Subcutaneous adipose tissue (tissue), 4 donors: ENCODE measurements around the gene NUP50. TPM values are rescaled to one million over a fixed set of nuclear protein-coding genes. Genes with fewer than 3 reads are reported as not detected.

Experiments
- total RNA-seq, 4 donors: library from RNA; depleted of rRNA; stranded (reverse); fragments of >200 nt; gene quantifications; one replicate each; pipeline ENCODE4 v1.1.0, GENCODE V29; 2016
- TF ChIP-seq, protein P1 (sequence below): fragments of 450-650 bp; IDR thresholded peaks from one replicate; pipeline ENCODE4 v1.5.1; 2016; ENCODE audit warnings: low read depth, mild to moderate bottlenecking, control low read depth, antibody characterized with exemption, moderate library complexity

The NUP50 gene, protein sequence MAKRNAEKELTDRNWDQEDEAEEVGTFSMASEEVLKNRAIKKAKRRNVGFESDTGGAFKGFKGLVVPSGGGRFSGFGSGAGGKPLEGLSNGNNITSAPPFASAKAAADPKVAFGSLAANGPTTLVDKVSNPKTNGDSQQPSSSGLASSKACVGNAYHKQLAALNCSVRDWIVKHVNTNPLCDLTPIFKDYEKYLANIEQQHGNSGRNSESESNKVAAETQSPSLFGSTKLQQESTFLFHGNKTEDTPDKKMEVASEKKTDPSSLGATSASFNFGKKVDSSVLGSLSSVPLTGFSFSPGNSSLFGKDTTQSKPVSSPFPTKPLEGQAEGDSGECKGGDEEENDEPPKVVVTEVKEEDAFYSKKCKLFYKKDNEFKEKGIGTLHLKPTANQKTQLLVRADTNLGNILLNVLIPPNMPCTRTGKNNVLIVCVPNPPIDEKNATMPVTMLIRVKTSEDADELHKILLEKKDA
- 10 to 100 TPM; 39.6 to 58.0 (median 50.2) TPM for total RNA-seq

- TF ChIP-seq, protein P1, sequence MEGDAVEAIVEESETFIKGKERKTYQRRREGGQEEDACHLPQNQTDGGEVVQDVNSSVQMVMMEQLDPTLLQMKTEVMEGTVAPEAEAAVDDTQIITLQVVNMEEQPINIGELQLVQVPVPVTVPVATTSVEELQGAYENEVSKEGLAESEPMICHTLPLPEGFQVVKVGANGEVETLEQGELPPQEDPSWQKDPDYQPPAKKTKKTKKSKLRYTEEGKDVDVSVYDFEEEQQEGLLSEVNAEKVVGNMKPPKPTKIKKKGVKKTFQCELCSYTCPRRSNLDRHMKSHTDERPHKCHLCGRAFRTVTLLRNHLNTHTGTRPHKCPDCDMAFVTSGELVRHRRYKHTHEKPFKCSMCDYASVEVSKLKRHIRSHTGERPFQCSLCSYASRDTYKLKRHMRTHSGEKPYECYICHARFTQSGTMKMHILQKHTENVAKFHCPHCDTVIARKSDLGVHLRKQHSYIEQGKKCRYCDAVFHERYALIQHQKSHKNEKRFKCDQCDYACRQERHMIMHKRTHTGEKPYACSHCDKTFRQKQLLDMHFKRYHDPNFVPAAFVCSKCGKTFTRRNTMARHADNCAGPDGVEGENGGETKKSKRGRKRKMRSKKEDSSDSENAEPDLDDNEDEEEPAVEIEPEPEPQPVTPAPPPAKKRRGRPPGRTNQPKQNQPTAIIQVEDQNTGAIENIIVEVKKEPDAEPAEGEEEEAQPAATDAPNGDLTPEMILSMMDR, result no peak
Observed at GRCh38 chr22:45163451-45164269, at the start of gene NUP50. NUP50 (plus strand) TSS chr22:45163925; CDS start chr22:45168178, 4,253 bp downstream.

DNA sequence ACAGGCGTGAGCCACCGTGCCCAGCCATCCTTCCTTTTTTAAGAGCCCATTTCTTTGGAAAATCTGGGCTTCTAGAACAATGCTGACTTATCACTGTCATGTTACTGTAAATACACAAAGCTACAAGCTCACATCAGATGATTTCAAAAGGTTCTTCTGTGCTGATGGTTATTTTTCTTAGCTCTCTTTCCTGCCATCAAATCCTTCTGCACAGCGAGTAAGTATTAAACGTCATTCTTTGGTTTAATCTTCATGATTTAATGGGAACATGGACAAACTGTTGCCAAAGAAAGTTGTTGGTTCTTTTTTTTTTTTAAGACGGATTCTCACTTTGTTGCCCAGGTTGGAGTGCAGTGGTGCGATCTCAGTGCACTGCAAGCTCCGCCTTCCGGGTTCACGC, 43.3 kb upstream of the NUP50 start:
- TF ChIP-seq, protein P1, result no peak

DNA sequence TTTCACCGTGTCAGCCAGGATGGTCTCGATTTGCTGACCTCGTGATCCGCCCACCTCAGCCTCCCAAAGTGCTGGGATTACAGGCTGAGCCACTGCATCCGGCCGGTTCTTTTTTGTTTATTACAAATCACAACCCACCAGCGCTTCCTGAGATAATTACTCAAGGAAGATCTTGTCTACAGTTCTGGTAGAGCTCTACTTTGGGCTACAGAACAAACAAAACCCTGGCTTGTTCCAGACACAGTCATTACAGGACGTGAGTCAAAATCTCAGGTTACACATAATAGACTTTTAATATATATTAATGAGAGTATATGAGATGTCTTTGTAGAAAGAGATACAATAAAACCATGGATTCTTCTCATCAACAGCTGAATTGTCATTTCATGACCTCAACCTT, 42.8 kb upstream of the NUP50 start:
- TF ChIP-seq, protein P1, result no peak

GRCh38 chr22:45124176-45124847, 39.4 kb upstream of the NUP50 start:
- TF ChIP-seq, protein P1, result no peak

GRCh38 chr22:45125188-45125587, 38.5 kb upstream of the NUP50 start:
- TF ChIP-seq, protein P1, result no peak

DNA sequence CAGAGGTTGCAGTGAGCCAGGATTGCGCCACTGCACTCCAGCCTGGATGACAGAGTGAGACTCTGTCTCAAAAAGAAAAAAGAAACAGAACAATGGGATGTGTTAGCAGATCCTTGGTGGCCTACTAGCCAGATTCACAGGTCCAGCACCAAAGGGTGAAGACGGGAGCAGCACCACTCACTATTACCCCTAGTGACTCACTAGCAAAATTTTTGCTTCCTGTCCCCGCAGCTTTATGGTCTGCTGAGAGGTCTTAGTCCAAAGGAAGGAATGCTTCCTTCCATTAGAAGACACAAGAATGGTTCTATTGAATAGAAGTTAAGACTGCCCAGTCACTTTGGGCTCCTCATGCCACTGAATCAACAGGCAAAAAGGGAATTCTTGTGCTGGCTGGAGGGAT, 35.9 kb upstream of the NUP50 start:
- TF ChIP-seq, protein P1, result no peak
